Daoy (cell line): ENCODE measurements around the gene DYNLT1. TPM values are rescaled to one million over a fixed set of nuclear protein-coding genes. Genes with fewer than 3 reads are reported as not detected.

Experiments
- DNase-seq: peaks from one replicate; pipeline ENCODE4 v3.0.0-alpha.2; 2015; ENCODE audit warnings: low read depth
- total RNA-seq: library from RNA; depleted of rRNA; stranded (reverse); fragments of >200 nt; shearing (Covaris generic); gene quantifications from 2 replicates; pipeline ENCODE4 v1.2.3, GENCODE V29; 2014; rRNA removed

Gene DYNLT1
- total RNA-seq, 1 experiment from 2014 or later = 51.9 TPM

DNA sequence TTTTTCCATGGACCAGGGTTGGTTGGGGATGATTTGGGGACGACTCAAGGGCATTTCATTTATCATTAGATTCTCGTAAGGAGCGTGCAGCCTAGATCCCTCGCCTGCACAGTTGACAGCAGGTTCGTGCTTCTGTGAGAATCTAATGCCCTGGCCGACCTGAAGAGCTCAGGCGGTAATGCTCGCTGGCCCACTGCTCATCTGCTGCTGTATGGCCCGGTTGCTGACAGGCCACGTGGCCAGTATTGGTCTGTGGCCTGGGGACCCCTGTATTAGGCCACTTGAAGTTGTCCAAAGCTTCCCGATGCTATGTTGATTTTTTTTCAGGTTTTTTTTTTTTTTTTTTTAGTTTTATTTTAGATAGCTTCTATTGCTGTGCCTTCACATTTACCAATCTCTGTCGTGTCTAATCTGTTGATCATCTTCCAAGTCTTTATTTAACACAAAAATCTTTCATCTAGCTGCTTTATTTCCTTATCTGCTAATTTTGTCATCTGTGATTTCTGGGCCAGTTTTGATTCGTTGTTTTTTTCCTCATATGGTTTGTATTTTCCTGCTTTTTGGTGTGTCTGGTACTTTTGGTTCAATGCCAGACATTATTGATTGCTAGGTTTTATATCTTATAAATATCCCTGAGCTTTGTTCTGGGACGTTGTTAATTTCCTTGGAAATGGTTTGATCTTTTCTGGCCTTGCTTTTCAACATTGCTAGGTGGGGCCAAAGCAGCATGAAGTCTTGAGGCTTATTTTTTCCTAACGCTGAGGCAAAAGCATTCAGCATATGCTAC lies 41.1 kb downstream of the DYNLT1 start:
- no peak for DNase-seq

DNA sequence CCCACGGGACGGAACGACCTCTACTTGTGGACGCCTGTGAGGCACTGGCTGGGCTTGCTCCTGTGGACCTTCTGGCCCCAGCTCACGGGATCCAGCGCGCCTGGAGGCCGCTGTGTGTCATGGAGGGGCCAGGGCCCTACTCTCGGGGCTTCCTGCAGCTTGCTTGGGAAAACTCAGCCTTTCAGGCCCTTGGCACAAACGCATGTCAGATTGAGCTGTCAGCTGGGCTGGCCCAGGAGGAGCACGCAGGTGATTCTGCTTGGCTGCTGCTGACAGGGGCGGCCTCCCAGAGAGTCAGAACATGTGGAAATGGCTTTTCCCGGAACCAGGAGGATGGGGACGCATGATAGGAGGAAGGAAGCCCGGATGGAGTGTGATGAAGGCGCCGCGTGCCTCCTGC lies 44.9 kb downstream of the DYNLT1 start:
- no peak for DNase-seq

DNA sequence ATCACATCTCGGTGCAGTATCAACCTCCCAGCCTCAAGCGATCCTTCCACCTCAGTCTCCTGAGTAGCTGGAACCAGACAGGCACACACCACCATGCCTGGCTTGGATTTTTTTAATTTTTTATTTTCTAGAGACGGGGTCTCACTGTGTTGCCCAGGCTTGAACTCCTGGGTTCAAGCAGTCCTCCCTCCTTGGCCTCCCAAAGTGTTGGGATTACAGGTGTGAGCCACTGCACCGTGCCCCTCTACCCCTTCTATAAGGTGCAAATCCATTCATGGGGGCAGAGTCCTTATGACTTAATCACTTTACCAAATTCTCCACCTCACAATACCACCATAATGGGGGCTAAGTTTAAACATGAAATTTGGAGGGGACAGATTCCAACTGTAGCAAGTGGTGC lies 47.0 kb downstream of the DYNLT1 start:
- no peak for DNase-seq

DNA sequence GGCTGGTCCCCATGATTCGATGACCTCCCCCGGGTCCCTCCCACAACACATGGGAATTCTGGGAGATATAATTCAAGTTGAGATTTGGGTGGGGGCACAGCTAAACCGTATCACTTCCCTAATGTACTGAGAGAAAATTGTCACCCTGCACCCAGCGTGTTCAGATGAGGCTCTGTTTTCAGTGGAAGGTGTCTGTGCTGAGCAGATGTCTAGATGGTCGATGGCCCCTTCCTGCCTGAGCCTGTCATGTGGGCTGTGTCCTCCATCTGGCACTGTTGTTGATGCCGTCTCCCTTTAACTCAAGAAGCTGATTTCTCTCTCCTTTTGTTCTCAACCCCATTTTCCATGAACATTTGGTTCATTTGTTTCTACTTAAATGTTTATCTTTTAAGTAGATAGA lies 47.7 kb downstream of the DYNLT1 start:
- DNase-seq = no peak

DNA sequence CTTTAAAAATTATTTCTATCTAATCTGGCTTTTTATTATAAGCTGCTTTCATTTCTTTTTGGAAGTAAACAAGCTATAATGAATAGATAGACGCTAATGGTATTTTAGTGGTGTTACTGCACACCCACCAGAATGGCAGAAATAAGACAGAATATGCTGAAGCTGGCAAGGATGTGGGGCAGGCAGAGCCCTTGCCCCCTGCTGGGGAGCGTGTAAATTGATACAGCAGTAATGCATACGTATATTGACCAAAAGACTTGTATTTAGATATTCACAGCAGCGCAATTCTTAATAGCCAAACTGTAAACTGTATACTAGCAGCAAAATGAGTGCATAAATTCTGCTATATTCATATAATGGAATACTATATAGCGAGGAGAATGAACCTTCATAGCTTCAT lies 49.3 kb downstream of the DYNLT1 start:
- DNase-seq = no peak

DNA sequence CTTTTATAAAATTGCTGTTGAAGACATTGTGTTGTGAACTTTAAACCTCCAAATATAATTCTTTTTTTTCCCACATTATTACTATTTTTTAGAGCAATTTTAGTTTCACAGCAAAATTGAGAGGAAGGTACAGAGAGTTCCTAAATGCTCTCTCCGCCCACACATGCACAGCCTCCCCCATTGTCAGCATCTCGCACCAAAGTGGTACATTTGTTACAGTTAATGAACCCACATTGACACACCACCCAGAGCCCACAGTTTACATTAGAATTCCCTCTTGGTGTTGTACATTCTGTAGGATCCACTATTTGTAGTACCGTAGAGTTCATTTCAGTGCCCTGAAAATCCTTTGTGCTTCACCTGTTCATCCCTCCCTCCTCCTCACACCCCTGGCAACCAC lies 50.9 kb downstream of the DYNLT1 start:
- DNase-seq = no peak

DNA sequence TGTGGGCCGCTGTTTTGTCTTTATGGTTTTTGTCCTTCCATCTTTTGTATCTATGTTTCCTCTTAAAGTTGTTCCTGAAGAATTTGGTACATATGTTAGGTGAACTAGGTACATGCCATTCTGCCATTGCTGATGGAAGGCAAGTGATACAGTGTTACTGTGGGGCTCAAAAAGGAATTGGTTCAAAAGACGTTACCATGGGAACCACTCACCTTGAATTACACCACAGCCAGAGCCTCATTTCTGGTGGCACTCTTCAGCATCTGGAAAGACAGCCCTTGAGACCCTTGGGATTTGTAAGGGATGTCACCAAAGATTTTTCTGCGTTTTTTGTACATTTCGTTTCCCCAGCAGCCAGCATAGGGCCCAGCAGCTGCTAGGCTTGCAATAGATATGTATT lies 52.7 kb downstream of the DYNLT1 start:
- DNase-seq = no peak

DNA sequence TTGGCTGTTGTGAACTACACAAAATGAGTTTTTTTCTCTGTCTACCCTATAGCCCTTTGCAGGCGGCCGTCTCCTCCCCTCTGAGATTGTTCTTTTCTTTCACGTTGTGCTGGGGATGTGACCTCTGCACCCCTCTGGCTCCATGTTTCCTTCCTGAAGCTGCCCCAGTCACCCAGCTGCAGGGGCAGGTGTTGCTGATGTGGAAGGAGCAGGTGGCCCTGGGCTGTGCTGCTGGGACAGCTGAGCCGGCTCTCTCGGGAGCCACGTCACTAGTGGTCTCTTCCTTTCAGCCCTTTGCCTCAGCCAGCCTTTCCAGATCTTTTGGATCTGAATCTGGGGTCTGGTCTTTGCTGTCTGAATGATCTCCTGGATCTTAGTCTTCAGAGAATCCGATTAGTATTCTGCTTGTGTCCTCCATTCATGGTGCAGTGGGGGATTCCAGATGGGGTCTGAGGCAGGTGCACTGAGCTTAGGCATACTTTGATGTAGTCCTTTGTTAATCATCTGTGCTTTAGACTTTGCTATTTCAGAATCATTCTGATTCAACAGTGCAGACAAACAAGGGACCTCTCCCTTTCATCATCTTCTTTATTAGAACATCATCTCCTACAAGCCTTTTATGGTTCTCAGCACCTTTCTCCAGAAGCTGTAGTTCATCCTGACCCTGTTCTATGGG lies 53.3 kb downstream of the DYNLT1 start:
- no peak for DNase-seq

DNA sequence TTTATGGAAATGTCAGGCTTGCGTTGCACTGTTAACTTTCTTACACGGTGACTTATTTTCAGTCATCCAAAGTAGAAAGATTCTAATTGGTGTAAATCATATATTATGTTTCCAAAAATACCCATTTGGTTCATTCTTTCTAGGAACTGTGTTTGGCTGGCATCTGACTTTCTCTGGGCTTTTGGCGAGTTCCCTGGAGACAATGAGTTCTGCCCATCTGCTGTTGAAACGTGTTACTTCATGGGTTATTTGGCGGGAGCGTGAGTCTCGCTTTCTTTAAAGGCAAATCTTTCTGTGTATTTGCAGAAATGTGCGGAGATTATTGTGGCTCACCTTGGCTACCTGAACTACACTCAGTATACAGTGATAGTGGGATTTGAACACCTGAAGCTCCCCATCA lies 55.2 kb downstream of the DYNLT1 start:
- DNase-seq = no peak

DNA sequence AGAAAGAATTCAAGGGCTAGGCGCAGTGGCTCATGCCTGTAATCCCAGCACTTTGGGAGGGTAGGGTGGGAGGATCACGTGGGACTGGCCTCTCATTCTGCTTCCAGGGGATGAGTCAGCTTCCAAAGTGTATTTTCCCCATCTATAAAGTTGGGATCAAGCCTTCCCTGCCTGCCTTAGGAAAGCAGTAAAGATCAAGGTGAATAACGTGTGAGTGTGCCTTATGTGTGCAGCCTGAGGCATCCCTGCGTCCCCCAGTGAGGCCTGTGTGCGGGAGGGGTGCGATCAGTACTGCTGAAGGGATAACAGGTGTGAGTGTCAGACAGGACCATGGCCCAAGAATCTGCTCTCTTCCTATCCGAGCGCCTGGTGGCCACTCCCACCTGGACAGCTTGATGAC lies 57.9 kb downstream of the DYNLT1 start:
- DNase-seq = no peak

Other genes starting within 250 kb of the DYNLT1 start
- gene TMEM181, start 84.7 kb downstream of the DYNLT1 start, total RNA-seq = 24.1 and 28.3 TPM in 2 replicates
- gene SYTL3, start 5.3 kb upstream of the DYNLT1 start, total RNA-seq = 1.5 and 6.5 TPM in 2 replicates
- 314 and 325 TPM in 2 replicates for gene EZR, start 174.6 kb upstream of the DYNLT1 start, total RNA-seq